Measurements from ENCODE around the gene NHSL2.
A peak's percentile ranks its signal among the peaks of the same experiment; 100 is the strongest.

NHSL2 gene

DNA sequence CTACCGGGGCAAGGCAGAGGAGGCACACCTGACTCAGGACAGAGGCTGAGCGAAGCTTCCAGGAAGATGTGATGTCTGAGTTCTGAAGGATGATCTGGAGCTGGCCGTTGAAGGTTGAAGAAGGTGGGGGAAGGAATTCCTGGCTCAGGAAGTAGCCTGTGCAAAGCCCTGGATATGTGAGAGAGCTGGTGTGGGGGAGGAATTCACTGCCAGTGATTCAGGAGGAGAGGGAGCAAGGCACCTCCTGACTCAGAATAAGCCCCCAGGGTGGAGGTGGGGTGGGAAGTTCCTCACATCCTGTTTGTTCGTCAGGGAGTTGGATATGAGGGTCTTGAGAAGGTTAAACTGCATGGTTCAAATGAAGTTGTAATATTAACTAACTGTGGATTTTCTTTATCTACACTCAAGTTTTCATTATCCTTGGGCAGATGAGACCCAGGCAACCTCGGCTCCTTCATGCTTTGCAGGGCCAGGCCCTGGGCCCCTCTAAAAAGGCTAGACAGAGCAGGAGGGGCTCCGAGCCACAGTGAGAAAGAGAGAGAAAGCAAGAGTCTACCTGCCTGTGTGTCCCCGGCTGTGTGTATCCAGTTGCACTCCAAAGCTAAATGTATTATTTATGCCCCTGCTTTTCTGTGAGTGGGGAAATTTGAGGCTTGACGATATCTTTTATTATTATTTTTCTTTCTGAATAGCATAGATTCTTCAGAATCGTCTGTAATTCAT, 7.1 kb downstream of the NHSL2 start:
- TF ChIP-seq, protein P1, sequence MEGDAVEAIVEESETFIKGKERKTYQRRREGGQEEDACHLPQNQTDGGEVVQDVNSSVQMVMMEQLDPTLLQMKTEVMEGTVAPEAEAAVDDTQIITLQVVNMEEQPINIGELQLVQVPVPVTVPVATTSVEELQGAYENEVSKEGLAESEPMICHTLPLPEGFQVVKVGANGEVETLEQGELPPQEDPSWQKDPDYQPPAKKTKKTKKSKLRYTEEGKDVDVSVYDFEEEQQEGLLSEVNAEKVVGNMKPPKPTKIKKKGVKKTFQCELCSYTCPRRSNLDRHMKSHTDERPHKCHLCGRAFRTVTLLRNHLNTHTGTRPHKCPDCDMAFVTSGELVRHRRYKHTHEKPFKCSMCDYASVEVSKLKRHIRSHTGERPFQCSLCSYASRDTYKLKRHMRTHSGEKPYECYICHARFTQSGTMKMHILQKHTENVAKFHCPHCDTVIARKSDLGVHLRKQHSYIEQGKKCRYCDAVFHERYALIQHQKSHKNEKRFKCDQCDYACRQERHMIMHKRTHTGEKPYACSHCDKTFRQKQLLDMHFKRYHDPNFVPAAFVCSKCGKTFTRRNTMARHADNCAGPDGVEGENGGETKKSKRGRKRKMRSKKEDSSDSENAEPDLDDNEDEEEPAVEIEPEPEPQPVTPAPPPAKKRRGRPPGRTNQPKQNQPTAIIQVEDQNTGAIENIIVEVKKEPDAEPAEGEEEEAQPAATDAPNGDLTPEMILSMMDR (IDR thresholded peaks at IDR 0.05; ENCODE audit: unreplicated experiment in 3 of 3): no peak
- no peaks in the 10 kb centered on the region for H3K36me3 Mint-ChIP-seq (ENCODE audit: low read depth)
- peak overlapping the region; percentile 81 to 91 (median 88) for H3K27ac Mint-ChIP-seq
- peak overlapping the region in 2 of 3 experiments; percentile 40 to 64 for H3K4me3 Mint-ChIP-seq
- H3K27me3 Mint-ChIP-seq (ENCODE audit: low read depth): no peaks in the 10 kb centered on the region
- peaks cover 55% of the 10 kb centered on the region for H3K4me1 Mint-ChIP-seq
- H3K9me3 Mint-ChIP-seq: peaks cover 3% of the 10 kb centered on the region

DNA sequence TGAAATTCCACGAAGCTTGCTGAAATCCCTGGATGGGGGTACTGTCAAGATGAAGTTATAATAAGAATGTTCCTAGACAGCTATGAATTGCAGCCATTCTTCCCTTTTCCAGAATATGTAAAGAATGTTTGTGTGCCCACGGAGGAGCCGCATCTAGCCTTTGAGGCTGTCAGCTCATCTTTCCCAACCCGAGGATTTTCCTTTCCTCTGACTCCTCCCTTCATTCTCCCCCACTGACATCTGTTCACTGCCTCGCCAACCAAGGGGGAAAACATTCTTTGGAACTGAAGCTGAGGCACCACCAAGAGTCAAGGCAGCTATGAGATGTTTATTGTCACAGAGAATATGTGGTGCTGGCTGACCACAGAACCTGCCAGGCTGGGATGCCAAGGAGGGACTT, 8.8 kb downstream of the NHSL2 start:
- no peaks in the 10 kb centered on the region for H3K36me3 Mint-ChIP-seq (ENCODE audit: low read depth)
- peaks cover 40% of the 10 kb centered on the region for H3K4me1 Mint-ChIP-seq

DNA sequence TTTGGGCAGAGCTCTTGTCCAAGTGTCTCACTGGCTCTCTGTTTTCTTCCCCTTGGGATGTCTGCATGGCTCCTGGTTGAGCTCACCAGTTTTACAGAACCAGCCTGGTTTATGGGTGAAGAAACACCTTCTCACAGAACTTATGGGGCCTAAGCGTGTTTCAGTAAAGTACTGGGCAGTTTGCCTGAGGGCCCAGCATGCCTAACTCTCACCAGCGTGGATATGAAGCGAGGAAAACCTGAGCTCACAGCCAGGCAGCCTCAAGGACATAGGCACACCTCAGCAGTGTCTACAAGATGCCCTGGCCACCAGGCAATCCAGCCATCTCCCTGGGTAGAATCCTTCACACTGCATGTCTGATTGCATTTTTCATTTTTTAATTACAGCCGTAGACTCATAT, 9.2 kb downstream of the NHSL2 start:
- Mint-ChIP-seq H3K27ac (peak overlapping the region; percentile 55 to 63 (median 61)), H3K4me3 (no peak overlapping the region), H3K9me3 (peaks cover 6% of the 10 kb centered on the region)

More for the DNA sequence above, 8.8 kb downstream of the NHSL2 start:
- Mint-ChIP-seq H3K9me3 (peaks cover 6% of the 10 kb centered on the region), H3K4me3 (no peak overlapping the region), H3K27ac (peak overlapping the region; percentile 41 to 63 (median 61)), H3K27me3 (ENCODE audit: low read depth) (no peaks in the 10 kb centered on the region)
- TF ChIP-seq, protein P1 (IDR thresholded peaks at IDR 0.05; ENCODE audit: unreplicated experiment in 3 of 3): no peak

DNA sequence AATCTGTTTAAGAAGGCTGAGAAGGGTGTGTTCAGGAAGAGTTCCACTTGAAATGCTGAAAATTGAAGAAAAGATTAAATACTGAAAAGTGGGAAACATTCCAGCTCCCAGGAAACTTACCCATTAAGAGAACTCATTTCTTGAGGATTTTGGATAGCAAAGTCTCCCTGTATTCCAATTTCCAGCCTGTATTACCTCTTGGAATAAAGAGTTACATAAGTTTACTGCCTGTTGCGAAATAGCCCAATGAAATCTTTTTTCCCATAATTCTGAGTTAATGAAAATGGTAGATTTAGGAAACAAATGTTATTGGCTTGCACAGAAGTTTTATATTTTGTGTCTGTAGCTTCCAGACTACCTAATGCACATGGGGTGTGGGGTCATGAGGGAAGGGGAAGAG, 12.0 kb downstream of the NHSL2 start:
- peaks cover 6% of the 10 kb centered on the region for H3K9me3 Mint-ChIP-seq
- H3K4me1 Mint-ChIP-seq: peaks cover 38% of the 10 kb centered on the region
- TF ChIP-seq, protein P1 (IDR thresholded peaks at IDR 0.05; ENCODE audit: unreplicated experiment in 3 of 3): no peak
- no peak overlapping the region for H3K4me3 Mint-ChIP-seq
- no peaks in the 10 kb centered on the region for H3K36me3 Mint-ChIP-seq (ENCODE audit: low read depth)
- H3K27me3 Mint-ChIP-seq (ENCODE audit: low read depth): no peaks in the 10 kb centered on the region
- H3K27ac Mint-ChIP-seq: peak overlapping the region in 1 of 3 experiments; percentile 23

More for the DNA sequence above, 9.2 kb downstream of the NHSL2 start:
- peaks cover 36% of the 10 kb centered on the region for H3K4me1 Mint-ChIP-seq
- no peaks in the 10 kb centered on the region for H3K27me3 Mint-ChIP-seq (ENCODE audit: low read depth)
- no peaks in the 10 kb centered on the region for H3K36me3 Mint-ChIP-seq (ENCODE audit: low read depth)
- TF ChIP-seq, protein P1 (IDR thresholded peaks at IDR 0.05; ENCODE audit: unreplicated experiment in 3 of 3): no peak

DNA sequence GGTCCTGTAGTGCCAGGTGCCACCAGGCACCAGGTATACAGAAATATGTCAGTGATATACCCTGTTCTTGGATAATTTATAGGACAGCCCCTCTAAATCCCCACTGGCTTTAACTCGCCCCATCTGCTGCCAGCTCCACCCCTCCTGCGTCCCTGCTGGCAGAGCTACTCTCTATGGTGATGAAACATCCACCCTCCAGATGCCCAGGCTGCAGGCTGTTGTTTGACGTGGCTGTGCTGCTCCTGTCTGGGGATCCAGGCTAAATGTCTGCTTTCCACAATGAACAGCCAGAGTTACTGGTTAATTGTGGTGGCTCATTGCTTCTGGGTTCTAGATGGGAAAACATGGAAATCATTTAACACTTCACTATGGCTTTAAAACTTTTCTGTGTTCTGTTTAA, 12.9 kb downstream of the NHSL2 start:
- Mint-ChIP-seq H3K27me3 (ENCODE audit: low read depth) (no peaks in the 10 kb centered on the region), H3K4me3 (no peak overlapping the region), H3K36me3 (ENCODE audit: low read depth) (no peaks in the 10 kb centered on the region), H3K9me3 (peaks cover 6% of the 10 kb centered on the region), H3K4me1 (peaks cover 32% of the 10 kb centered on the region), H3K27ac (peak overlapping the region in 1 of 3 experiments; percentile 12)
- TF ChIP-seq, protein P1 (IDR thresholded peaks at IDR 0.05; ENCODE audit: unreplicated experiment in 3 of 3): no peak

DNA sequence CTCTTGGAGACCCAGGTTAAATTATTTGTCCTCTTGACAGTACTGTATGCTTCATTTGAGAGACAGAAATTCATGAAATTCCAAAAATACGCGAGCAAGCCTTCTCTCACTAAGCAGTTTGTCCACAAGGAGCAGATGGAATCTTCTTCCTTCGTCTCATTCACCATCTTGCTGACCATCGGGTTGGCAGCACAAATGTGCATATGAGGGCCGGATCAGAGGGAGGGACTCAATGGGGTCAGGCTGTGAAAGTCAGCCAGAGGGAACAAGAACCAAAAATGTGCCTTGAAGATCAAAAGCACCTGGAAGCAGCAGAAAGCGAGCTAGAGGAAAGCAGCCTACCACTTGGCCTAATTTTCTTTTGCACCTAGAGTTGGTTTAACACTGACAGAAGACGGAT, 16.4 kb downstream of the NHSL2 start:
- Mint-ChIP-seq H3K4me1 (peaks cover 16% of the 10 kb centered on the region), H3K4me3 (no peak overlapping the region), H3K27ac (peak overlapping the region; percentile 10 to 58 (median 18)), H3K27me3 (ENCODE audit: low read depth) (no peaks in the 10 kb centered on the region), H3K9me3 (peaks cover 14% of the 10 kb centered on the region), H3K36me3 (ENCODE audit: low read depth) (no peaks in the 10 kb centered on the region)
- TF ChIP-seq, protein P1 (IDR thresholded peaks at IDR 0.05; ENCODE audit: unreplicated experiment in 3 of 3): no peak

Measured in nephron (organoid).